GM12878 (cell line): ENCODE results near the gene GJC3. TPM values are rescaled to one million over a fixed set of nuclear protein-coding genes. Genes with fewer than 3 reads are reported as not detected.
"Not testable (repeated sequence)": the region's sequence is repeated elsewhere in the genome, so short reads cannot be mapped to it uniquely, and the experiment has no call there.

Experiments
- ATAC-seq: fragments of 200-7000 bp; cut with Tn5 transposase; 3 replicates; pipeline ENCODE4 v1.9.1; 2020; ENCODE audit warnings: mild to moderate bottlenecking, moderate library complexity
- BruUV-seq: library from RNA; stranded (reverse); fragments of 400-500 nt; replicated peaks from 2 replicates; lab custom pipeline; 2021; lab: Mats Ljungman, UMichigan
- CTCF ChIA-PET: fragments of 300-600 bp; sonication (Branson Sonifier 250); formaldehyde crosslinking; extraction: SDS; loops from one replicate; lab custom pipeline; 2021; ENCODE audit warnings: inconsistent platforms; lab: Yijun Ruan, JAX
- POLR2A ChIA-PET: fragments of 350-600 bp; formaldehyde crosslinking; extraction: SDS; loops from one replicate; lab custom pipeline; 2021; ENCODE audit warnings: inconsistent platforms; lab: Charles Lee
- RAD21 ChIA-PET: fragments of 300-600 bp; sonication (Branson Sonifier 250); formaldehyde crosslinking; loops from one replicate; lab custom pipeline; 2023; ENCODE audit warnings: antibody characterized with exemption; ENCODE audit not compliant: unreplicated experiment; lab: Charles Lee
- SMC1A ChIA-PET: fragments of 300-600 bp; sonication (Branson Sonifier 250); formaldehyde crosslinking; loops from one replicate; lab custom pipeline; 2023; ENCODE audit not compliant: unreplicated experiment, uncharacterized antibody; lab: Charles Lee
- DNase-seq: peaks from one replicate; pipeline ENCODE4 v3.0.0-alpha.2; 2011; ENCODE audit warnings: low read depth, low spot score
- FAIRE-seq: peaks from 3 replicates; lab custom pipeline; 2011; peaks lifted over from hg19 to GRCh38; lab: Jason Lieb, UNC
- H2AFZ ChIP-seq: 2 replicates; pipeline ENCODE4 v1.6.0; 2011; ENCODE audit warnings: low read depth, low read length, control low read depth; ENCODE audit not compliant: control insufficient read depth
- H3K27ac ChIP-seq: 2 replicates; pipeline ENCODE4 v1.5.1; 2011; ENCODE audit warnings: control low read depth; ENCODE audit not compliant: control insufficient read depth, insufficient read depth
- H3K27me3 ChIP-seq, 2 experiments: replicated peaks in 1 of 2; 2 replicates each; pipeline versions ENCODE4 v1.6.0 to v1.6.1; 2011; ENCODE audit warnings: low read length in 1 of 2; ENCODE audit not compliant: control insufficient read depth in 2 of 2, insufficient read depth in 2 of 2
- H3K36me3 ChIP-seq, 2 experiments: 2 replicates each; pipeline ENCODE4 v1.5.1; 2011; ENCODE audit warnings: low read length in 1 of 2; ENCODE audit not compliant: control insufficient read depth in 2 of 2, insufficient read depth in 2 of 2
- H3K4me1 ChIP-seq: 2 replicates; pipeline ENCODE4 v1.6.1; 2011; ENCODE audit warnings: mild to moderate bottlenecking, low read length, moderate library complexity, mixed read lengths; ENCODE audit not compliant: control insufficient read depth, insufficient read depth
- H3K4me2 ChIP-seq: 2 replicates; pipeline ENCODE4 v1.6.0; 2011; ENCODE audit warnings: control low read depth; ENCODE audit not compliant: control insufficient read depth, insufficient read depth
- H3K4me3 ChIP-seq: fragments of 200-600 bp; sonication (generic); 2 replicates; pipeline ENCODE4 v1.5.1; 2016
- H3K79me2 ChIP-seq: 2 replicates; pipeline ENCODE4 v1.6.0; 2011; ENCODE audit warnings: low read length; ENCODE audit not compliant: control insufficient read depth, insufficient read depth
- H3K9ac ChIP-seq: 2 replicates; pipeline ENCODE4 v1.8.0; 2011; ENCODE audit warnings: low read length, control low read depth, mixed read lengths; ENCODE audit not compliant: control insufficient read depth, insufficient read depth
- H3K9me3 ChIP-seq: replicated peaks from 3 replicates; pipeline ENCODE4 v1.5.1; 2011; ENCODE audit warnings: mild to moderate bottlenecking, low read length; ENCODE audit not compliant: control insufficient read depth, insufficient read depth
- H4K20me1 ChIP-seq: 2 replicates; pipeline ENCODE4 v1.6.0; 2011; ENCODE audit not compliant: control insufficient read depth, insufficient read depth
- BCL11A ChIP-seq: IDR thresholded peaks from 2 replicates; pipeline ENCODE4 v1.6.1; 2011; ENCODE audit warnings: low read depth, low read length
- DPF2 ChIP-seq: fragments of 450-650 bp; IDR thresholded peaks from 2 replicates; pipeline ENCODE4 v1.6.1; 2017; ENCODE audit warnings: mild to moderate bottlenecking
- ESRRA ChIP-seq: IDR thresholded peaks from 2 replicates; pipeline ENCODE4 v1.6.1; 2012; ENCODE audit warnings: mild to moderate bottlenecking, low read length, improper control_type of control experiment
- JUND ChIP-seq: IDR thresholded peaks from 2 replicates; pipeline ENCODE4 v1.6.1; 2012; ENCODE audit warnings: low read depth, mild to moderate bottlenecking, low read length, improper control_type of control experiment, moderate library complexity
- LARP7 ChIP-seq: fragments of 450-650 bp; IDR thresholded peaks from 2 replicates; pipeline ENCODE4 v1.6.1; 2017; ENCODE audit warnings: mild to moderate bottlenecking
- MYB ChIP-seq: fragments of 150-350 bp; IDR thresholded peaks from 2 replicates; pipeline ENCODE4 v1.6.1; 2014; ENCODE audit warnings: mild to moderate bottlenecking, low read depth, low read length, borderline replicate concordance
- RB1 ChIP-seq: fragments of 450-650 bp; formaldehyde crosslinking; IDR thresholded peaks from 2 replicates; pipeline ENCODE4 v1.6.1; 2017; ENCODE audit warnings: mild to moderate bottlenecking, borderline replicate concordance
- SMAD1 ChIP-seq: fragments of 450-650 bp; IDR thresholded peaks from 2 replicates; pipeline ENCODE4 v1.6.1; 2018; ENCODE audit warnings: mild to moderate bottlenecking, low read depth; ENCODE audit not compliant: partially characterized antibody
- TBL1XR1 ChIP-seq: IDR thresholded peaks from 2 replicates; pipeline ENCODE4 v1.6.1; 2012; ENCODE audit warnings: low read depth, low read length, improper control_type of control experiment
- YBX1 ChIP-seq: fragments of 450-650 bp; IDR thresholded peaks from 2 replicates; pipeline ENCODE4 v1.6.1; 2016; ENCODE audit warnings: antibody characterized with exemption
- ZBED1 ChIP-seq: IDR thresholded peaks from 2 replicates; pipeline ENCODE4 v1.6.1; 2016; ENCODE audit warnings: borderline replicate concordance
- ZNF217 ChIP-seq: fragments of 450-650 bp; IDR thresholded peaks from 2 replicates; pipeline ENCODE4 v1.6.1; 2017; ENCODE audit warnings: antibody characterized with exemption, mild to moderate bottlenecking
- ZNF274 ChIP-seq: IDR thresholded peaks from one replicate; pipeline ENCODE4 v1.8.0; 2011; ENCODE audit not compliant: insufficient read length, insufficient read depth
- WGBS: methylation state at CpG from one replicate; pipeline ENCODE4 v1.1.6; 2016; ENCODE audit warnings: low lambda C conversion rate; ENCODE audit not compliant: insufficient replicate concordance, insufficient coverage; ENCODE audit errors: missing lambda C conversion rate; 5-methylcytosine and 5-hydroxymethylcytosine counted together
- in situ Hi-C: fragments of 300-500 bp; cut with MboI; formaldehyde crosslinking; loops from 9 replicates; pipeline ENCODE4 v1.14.3; 2018; ENCODE audit warnings: mixed read lengths
- intact Hi-C: fragments of 100-400 bp; cut with micrococcal nuclease; formaldehyde crosslinking; loops from one replicate; pipeline ENCODE4 v1.14.2; 2022; ENCODE audit not compliant: unreplicated experiment
- polyA plus RNA-seq, 11 experiments: library from polyadenylated mRNA; depleted of rRNA in 4 of 11; unstranded in 6 of 11; stranded (reverse) in 5 of 11; fragments of >200 nt; fragmentation: Nextera tagmentation in 4 of 11; fragmentation: Illumina TruSeq in 1 of 11; extraction: Ambion mirVana in 4 of 11; extraction: Trizol in 1 of 11; gene quantifications; 1 replicate in 1 of 11; 2 replicates in 10 of 11; pipeline versions ENCODE4 v1.2.1 to v1.2.3, GENCODE V29; 2011 to 2016; ENCODE audit warnings: inconsistent platforms in 2 of 11, missing spikeins in 2 of 11, low read depth in 1 of 11
- total RNA-seq, 4 experiments: library from RNA; depleted of rRNA in 3 of 4; stranded (reverse); fragments of >200 nt in 3 of 4; fragmentation: Illumina TruSeq in 1 of 4; extraction: Trizol in 1 of 4; gene quantifications; 2 replicates each; pipeline versions ENCODE4 v1.2.1 to v1.2.3, GENCODE V29; 2013 to 2021
- TF ChIP-seq, protein P1 (sequence below): fragments of 450-650 bp; IDR thresholded peaks from 2 replicates; pipeline ENCODE4 v1.6.1; 2017; ENCODE audit warnings: low read depth, mild to moderate bottlenecking, moderate library complexity
- TF ChIP-seq, protein P2 (sequence below): IDR thresholded peaks from 2 replicates; pipeline ENCODE4 v1.6.1; 2011; ENCODE audit warnings: mild to moderate bottlenecking, low read depth, low read length, moderate library complexity; ENCODE audit not compliant: insufficient replicate concordance

The GJC3 gene
- total and polyA plus RNA-seq, 10 of the 15 experiments (the other 5 are each of a cell fraction or from before 2014, with no cell fraction given) = 0.06 to 0.18 (median 0.09) TPM; not detected in 6

DNA sequence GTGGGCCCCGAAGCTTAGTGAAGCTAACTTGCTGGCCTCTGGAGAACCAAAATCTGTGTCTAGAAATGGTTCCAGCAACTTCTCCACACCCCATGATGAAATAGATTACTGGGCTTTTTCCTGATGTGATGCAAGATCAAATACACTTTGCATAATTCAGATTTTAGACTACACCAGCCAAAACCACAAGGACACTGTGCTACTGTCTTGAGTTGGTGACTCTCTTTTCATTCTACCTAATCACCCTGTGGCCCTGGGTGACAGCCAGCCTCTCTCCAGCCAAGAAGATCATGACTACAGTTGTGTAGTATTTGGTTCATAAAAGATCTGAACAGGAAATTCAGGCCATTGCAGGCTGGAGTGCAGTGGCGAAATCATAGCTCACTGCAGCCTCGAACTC lies 24.2 kb upstream of the GJC3 start:
- no TSS peak for BruUV-seq
- RAD21 ChIA-PET = no interaction called here
- H3K9ac ChIP-seq = no peak overlapping the region
- no peak overlapping the region for H3K4me3 ChIP-seq
- FAIRE-seq (no peak), DNase-seq (no peak), ATAC-seq (no peak)
- WGBS = 19% methylated on average over 3 of the region's 3 CpGs
- H3K4me2 ChIP-seq = no peak overlapping the region
- H3K36me3 ChIP-seq = no peaks in the 10 kb centered on the region
- no peaks in the 10 kb centered on the region for H3K4me1 ChIP-seq
- H3K79me2 ChIP-seq = no peaks in the 10 kb centered on the region
- in situ Hi-C loops = no loop called here
- POLR2A ChIA-PET = no interaction called here
- no peak overlapping the region for H3K27ac ChIP-seq
- H3K9me3 ChIP-seq = no peaks in the 10 kb centered on the region; the same call in 2 of the 3 replicates
- SMC1A ChIA-PET = no interaction called here
- no peaks in the 10 kb centered on the region for H4K20me1 ChIP-seq
- no peak overlapping the region for H2AFZ ChIP-seq
- H3K27me3 ChIP-seq = no peaks in the 10 kb centered on the region
- no peak for TF ChIP-seq SMAD1
- no peak for TF ChIP-seq TBL1XR1
- no peak for TF ChIP-seq YBX1
- TF ChIP-seq RB1 = no peak
- no peak for TF ChIP-seq ZBED1
- no peak for TF ChIP-seq ZNF274
- TF ChIP-seq, protein P1, sequence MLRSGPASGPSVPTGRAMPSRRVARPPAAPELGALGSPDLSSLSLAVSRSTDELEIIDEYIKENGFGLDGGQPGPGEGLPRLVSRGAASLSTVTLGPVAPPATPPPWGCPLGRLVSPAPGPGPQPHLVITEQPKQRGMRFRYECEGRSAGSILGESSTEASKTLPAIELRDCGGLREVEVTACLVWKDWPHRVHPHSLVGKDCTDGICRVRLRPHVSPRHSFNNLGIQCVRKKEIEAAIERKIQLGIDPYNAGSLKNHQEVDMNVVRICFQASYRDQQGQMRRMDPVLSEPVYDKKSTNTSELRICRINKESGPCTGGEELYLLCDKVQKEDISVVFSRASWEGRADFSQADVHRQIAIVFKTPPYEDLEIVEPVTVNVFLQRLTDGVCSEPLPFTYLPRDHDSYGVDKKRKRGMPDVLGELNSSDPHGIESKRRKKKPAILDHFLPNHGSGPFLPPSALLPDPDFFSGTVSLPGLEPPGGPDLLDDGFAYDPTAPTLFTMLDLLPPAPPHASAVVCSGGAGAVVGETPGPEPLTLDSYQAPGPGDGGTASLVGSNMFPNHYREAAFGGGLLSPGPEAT = no peak
- TF ChIP-seq ZNF217 = no peak
- TF ChIP-seq DPF2 = no peak
- no peak for TF ChIP-seq LARP7
- no peak for TF ChIP-seq MYB
- TF ChIP-seq ESRRA = no peak
- TF ChIP-seq, protein P2, sequence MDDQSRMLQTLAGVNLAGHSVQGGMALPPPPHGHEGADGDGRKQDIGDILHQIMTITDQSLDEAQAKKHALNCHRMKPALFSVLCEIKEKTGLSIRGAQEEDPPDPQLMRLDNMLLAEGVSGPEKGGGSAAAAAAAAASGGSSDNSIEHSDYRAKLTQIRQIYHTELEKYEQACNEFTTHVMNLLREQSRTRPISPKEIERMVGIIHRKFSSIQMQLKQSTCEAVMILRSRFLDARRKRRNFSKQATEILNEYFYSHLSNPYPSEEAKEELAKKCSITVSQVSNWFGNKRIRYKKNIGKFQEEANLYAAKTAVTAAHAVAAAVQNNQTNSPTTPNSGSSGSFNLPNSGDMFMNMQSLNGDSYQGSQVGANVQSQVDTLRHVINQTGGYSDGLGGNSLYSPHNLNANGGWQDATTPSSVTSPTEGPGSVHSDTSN = no peak
- no peak for TF ChIP-seq JUND
- no peak for TF ChIP-seq BCL11A
- CTCF ChIA-PET = no interaction called here
- intact Hi-C loops = no loop called here

DNA sequence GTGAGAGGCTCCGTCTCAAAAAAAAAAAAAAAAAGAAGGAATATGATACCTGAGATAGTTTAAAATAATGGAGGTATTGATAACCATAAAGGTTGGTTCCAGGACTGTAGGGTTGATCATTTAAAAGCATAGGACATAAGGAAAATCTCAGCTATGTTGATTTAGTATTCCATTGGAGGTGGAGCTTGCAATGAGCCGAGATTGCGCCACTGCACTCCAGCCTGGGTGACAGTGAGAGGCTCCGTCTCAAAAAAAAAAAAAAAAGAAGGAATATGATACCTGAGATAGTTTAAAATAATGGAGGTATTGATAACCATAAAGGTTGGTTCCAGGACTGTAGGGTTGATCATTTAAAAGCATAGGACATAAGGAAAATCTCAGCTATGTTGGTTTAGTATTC lies 23.2 kb upstream of the GJC3 start:
- DNase-seq, H3K79me2 ChIP-seq, RAD21 ChIA-PET, H3K4me3 ChIP-seq, H3K27me3 ChIP-seq, FAIRE-seq, SMC1A ChIA-PET, H3K4me1 ChIP-seq, POLR2A ChIA-PET, H4K20me1 ChIP-seq, BruUV-seq, H3K27ac ChIP-seq, H2AFZ ChIP-seq, intact Hi-C loops, in situ Hi-C loops, ATAC-seq, H3K9ac ChIP-seq, H3K36me3 ChIP-seq, H3K9me3 ChIP-seq, H3K4me2 ChIP-seq: not testable (repeated sequence)
- WGBS = 86% methylated on average over 1 of the region's 4 CpGs
- CTCF ChIA-PET = interaction anchor here (1.2 kb wide), 1 partner anchor 27 kb away, joined by 4 read pairs; no protein-coding TSS in a partner anchor
